H1 (cell line): Measurements from ENCODE around the gene CIDEA. TPM values are rescaled to one million over a fixed set of nuclear protein-coding genes. Genes with fewer than 3 reads are reported as not detected.

Experiments
- CTCF ChIA-PET: fragments of 300-600 bp; sonication (Branson Sonifier 250); formaldehyde crosslinking; loops from one replicate; lab custom pipeline; 2021; ENCODE audit not compliant: partially characterized antibody; lab: Charles Lee
- POLR2A ChIA-PET: fragments of 300-600 bp; sonication (Branson Sonifier 250); formaldehyde crosslinking; loops from one replicate; lab custom pipeline; 2021; ENCODE audit warnings: inconsistent platforms; ENCODE audit not compliant: partially characterized antibody; lab: Charles Lee
- DNase-seq, 2 experiments: peaks; one replicate each; pipeline versions ENCODE4 v3.0.0 to v3.0.0-alpha.2; 2010 to 2022; ENCODE audit warnings: low spot score in 2 of 2, low read depth in 1 of 2, mixed read lengths in 1 of 2
- FAIRE-seq: peaks from 2 replicates; lab custom pipeline; 2011; peaks lifted over from hg19 to GRCh38; lab: Jason Lieb, UNC
- H2AFZ ChIP-seq: 2 replicates; pipeline ENCODE4 v1.8.1; 2012; ENCODE audit warnings: low read length, inconsistent platforms
- H2AK5ac ChIP-seq: 2 replicates; pipeline ENCODE4 v1.6.1; 2013; ENCODE audit warnings: low read depth, low read length
- H2BK120ac ChIP-seq: replicated peaks from 2 replicates; pipeline ENCODE3; 2013; ENCODE audit warnings: low read depth, low read length, inconsistent platforms
- H2BK12ac ChIP-seq: 2 replicates; pipeline ENCODE4 v1.6.1; 2013; ENCODE audit warnings: low read depth, low read length
- H2BK15ac ChIP-seq: 2 replicates; pipeline ENCODE4 v1.6.1; 2013; ENCODE audit warnings: low read length
- H2BK20ac ChIP-seq: 2 replicates; pipeline ENCODE4 v1.6.1; 2013; ENCODE audit warnings: low read length
- H2BK5ac ChIP-seq: 2 replicates; pipeline ENCODE4 v1.6.1; 2013; ENCODE audit warnings: low read depth, low read length
- H3K14ac ChIP-seq: 2 replicates; pipeline ENCODE4 v1.6.1; 2013; ENCODE audit warnings: inconsistent platforms; ENCODE audit not compliant: insufficient read length
- H3K18ac ChIP-seq: 2 replicates; pipeline ENCODE4 v1.6.1; 2013; ENCODE audit warnings: low read length; ENCODE audit errors: extremely low read depth
- H3K23ac ChIP-seq: 2 replicates; pipeline ENCODE4 v1.6.1; 2013; ENCODE audit warnings: inconsistent platforms; ENCODE audit not compliant: insufficient read length
- H3K23me2 ChIP-seq: 2 replicates; pipeline ENCODE4 v1.6.1; 2013; ENCODE audit warnings: low read depth, low read length
- H3K27ac ChIP-seq: 2 replicates; pipeline ENCODE4 v1.6.1; 2011; ENCODE audit warnings: low read depth, low read length, inconsistent platforms
- H3K27me3 ChIP-seq, 4 experiments: replicated peaks in 1 of 4; 1 replicate in 1 of 4; 2 replicates in 3 of 4; pipeline versions ENCODE4 v1.6.1 to v1.8.1; 2011 to 2013; ENCODE audit warnings: low read length in 3 of 4, mild to moderate bottlenecking in 3 of 4, inconsistent platforms in 2 of 4, mixed read lengths in 2 of 4, moderate library complexity in 1 of 4; ENCODE audit not compliant: control insufficient read depth in 3 of 4, insufficient read depth in 3 of 4; ENCODE audit errors: extremely low read depth in 1 of 4
- H3K36me3 ChIP-seq, 4 experiments: 2 replicates each; pipeline versions ENCODE4 v1.6.1 to v1.8.1; 2011 to 2013; ENCODE audit warnings: mild to moderate bottlenecking in 4 of 4, low read length in 3 of 4, moderate library complexity in 2 of 4, control low read depth in 1 of 4, inconsistent platforms in 1 of 4; ENCODE audit not compliant: insufficient read depth in 4 of 4, control insufficient read depth in 2 of 4
- H3K4ac ChIP-seq: replicated peaks from 2 replicates; pipeline ENCODE3; 2013; ENCODE audit warnings: low read length, low read depth, mixed read lengths, inconsistent platforms; ENCODE audit not compliant: insufficient read length
- H3K4me1 ChIP-seq, 4 experiments: replicated peaks in 1 of 4; 1 replicate in 1 of 4; 2 replicates in 3 of 4; pipeline versions ENCODE4 v1.6.1 to v1.8.1; 2011 to 2013; ENCODE audit warnings: low read length in 3 of 4, inconsistent platforms in 2 of 4, mixed read lengths in 1 of 4; ENCODE audit not compliant: insufficient read depth in 4 of 4, control insufficient read depth in 3 of 4
- H3K4me2 ChIP-seq, 2 experiments: 2 replicates each; pipeline versions ENCODE4 v1.6.1 to v1.8.1; 2011 to 2013; ENCODE audit warnings: low read depth in 2 of 2, low read length in 2 of 2, control low read depth in 1 of 2, inconsistent platforms in 1 of 2, mild to moderate bottlenecking in 1 of 2; ENCODE audit not compliant: insufficient read depth in 1 of 2
- H3K4me3 ChIP-seq, 4 experiments: fragments of 200-600, 300-600 bp in 1 of 4; sonication (generic), shearing (Covaris generic), sonication (Bioruptor Twin) in 1 of 4; 2 replicates each; pipeline versions ENCODE4 v1.5.1 to v1.8.1; 2011 to 2016; ENCODE audit warnings: low read length in 4 of 4, low read depth in 3 of 4, control low read depth in 2 of 4, inconsistent platforms in 2 of 4, mild to moderate bottlenecking in 2 of 4, mixed read lengths in 1 of 4, moderate library complexity in 1 of 4; ENCODE audit not compliant: insufficient read depth in 2 of 4; ENCODE audit errors: extremely low read depth in 1 of 4
- H3K56ac ChIP-seq: replicated peaks from 2 replicates; pipeline ENCODE3; 2013; ENCODE audit warnings: low read depth, mild to moderate bottlenecking, mixed read lengths, low read length, inconsistent platforms; ENCODE audit not compliant: insufficient read length
- H3K79me1 ChIP-seq: 2 replicates; pipeline ENCODE4 v1.6.1; 2013; ENCODE audit warnings: low read depth, low read length, control low read depth
- H3K79me2 ChIP-seq, 2 experiments: 2 replicates each; pipeline versions ENCODE4 v1.6.1 to v1.8.1; 2012 to 2013; ENCODE audit warnings: low read length in 2 of 2, mild to moderate bottlenecking in 2 of 2, inconsistent platforms in 1 of 2; ENCODE audit not compliant: insufficient read depth in 2 of 2, control insufficient read depth in 1 of 2
- H3K9ac ChIP-seq, 4 experiments: replicated peaks in 1 of 4; 1 replicate in 1 of 4; 2 replicates in 3 of 4; pipeline versions ENCODE4 v1.6.1 to v1.8.1; 2011 to 2013; ENCODE audit warnings: low read depth in 3 of 4, low read length in 3 of 4, control low read depth in 2 of 4, mild to moderate bottlenecking in 2 of 4, moderate library complexity in 2 of 4, inconsistent platforms in 1 of 4; ENCODE audit errors: extremely low read depth in 1 of 4
- H3K9me3 ChIP-seq, 2 experiments: 2 replicates each; pipeline versions ENCODE4 v1.6.1 to v1.8.1; 2012 to 2013; ENCODE audit warnings: mild to moderate bottlenecking in 2 of 2, moderate library complexity in 2 of 2, control low read depth in 1 of 2, inconsistent platforms in 1 of 2, low read depth in 1 of 2, low read length in 1 of 2, mixed read lengths in 1 of 2; ENCODE audit not compliant: insufficient read depth in 2 of 2
- H4K20me1 ChIP-seq, 2 experiments: replicated peaks in 1 of 2; 2 replicates each; pipeline versions ENCODE3 to v1.8.1; 2011 to 2013; ENCODE audit warnings: inconsistent platforms in 2 of 2, low read length in 2 of 2, mild to moderate bottlenecking in 1 of 2; ENCODE audit not compliant: insufficient read depth in 2 of 2, control insufficient read depth in 1 of 2
- H4K5ac ChIP-seq: 2 replicates; pipeline ENCODE4 v1.6.1; 2013; ENCODE audit warnings: low read length, low read depth, mixed read lengths, inconsistent platforms; ENCODE audit not compliant: insufficient read length
- H4K8ac ChIP-seq: 2 replicates; pipeline ENCODE4 v1.8.0; 2013; ENCODE audit warnings: mild to moderate bottlenecking, moderate library complexity, low read length, inconsistent platforms; ENCODE audit not compliant: insufficient read depth; ENCODE audit errors: extremely low read depth
- H4K91ac ChIP-seq: replicated peaks from 2 replicates; pipeline ENCODE3; 2013; ENCODE audit warnings: low read length, mixed read lengths, inconsistent platforms; ENCODE audit not compliant: insufficient read length
- BACH1 ChIP-seq: IDR thresholded peaks from 2 replicates; pipeline ENCODE4 v1.6.1; 2012; ENCODE audit warnings: low read length, improper control_type of control experiment
- CBX5 ChIP-seq: fragments of 300-800, 300-1000 bp; sonication (generic); IDR thresholded peaks from 2 replicates; pipeline ENCODE4 v1.7.1; 2016; ENCODE audit warnings: antibody characterized with exemption, low read length, low read depth
- EGR1 ChIP-seq: IDR thresholded peaks from 2 replicates; pipeline ENCODE4 v1.6.1; 2011; ENCODE audit warnings: low read depth, low read length, borderline replicate concordance
- MAFK ChIP-seq: IDR thresholded peaks from 2 replicates; pipeline ENCODE4 v1.6.1; 2012; ENCODE audit warnings: low read depth, mild to moderate bottlenecking, improper control_type of control experiment, low read length
- RAD21 ChIP-seq, 2 experiments: IDR thresholded peaks in 1 of 2; conservative IDR thresholded peaks in 1 of 2; 2 replicates each; pipeline ENCODE4 v1.6.1; 2011; ENCODE audit warnings: low read depth in 2 of 2, low read length in 2 of 2, improper control_type of control experiment in 1 of 2, inconsistent platforms in 1 of 2, mild to moderate bottlenecking in 1 of 2, moderate library complexity in 1 of 2
- SIX5 ChIP-seq: IDR thresholded peaks from 2 replicates; pipeline ENCODE4 v1.6.1; 2011; ENCODE audit warnings: mild to moderate bottlenecking, low read depth, low read length
- SP4 ChIP-seq: IDR thresholded peaks from 2 replicates; pipeline ENCODE4 v1.6.1; 2012; ENCODE audit warnings: low read length, inconsistent platforms
- TAF7 ChIP-seq: optimal IDR thresholded peaks from 2 replicates; pipeline ENCODE3; 2011; ENCODE audit warnings: low read depth, mild to moderate bottlenecking, inconsistent platforms, low read length, moderate library complexity, borderline replicate concordance
- WGBS, 2 experiments: shearing (Covaris generic) in 1 of 2; methylation state at CpG; one replicate each; pipeline versions ENCODE4 v1.1.6 to v1.1.7; 2013 to 2015; ENCODE audit warnings: low lambda C conversion rate in 2 of 2, mixed read lengths in 2 of 2, inconsistent platforms in 1 of 2, low coverage in 1 of 2, missing lambda C conversion rate in 1 of 2; ENCODE audit not compliant: insufficient replicate concordance in 2 of 2, insufficient coverage in 1 of 2, insufficient read length in 1 of 2; ENCODE audit errors: extremely low coverage in 1 of 2, missing lambda C conversion rate in 1 of 2; 5-methylcytosine and 5-hydroxymethylcytosine counted together
- polyA plus RNA-seq, 7 experiments: library from polyadenylated mRNA; depleted of rRNA in 3 of 7; stranded (reverse) in 5 of 7; unstranded in 2 of 7; fragments of >200 nt in 5 of 7; fragments of 200-250 nt in 2 of 7; gene quantifications; 1 replicate in 5 of 7; 2 replicates in 1 of 7; 4 replicates in 1 of 7; pipeline versions ENCODE4 v1.2.1 to v1.2.3, GENCODE V29; 2011 to 2013; ENCODE audit warnings: missing spikeins in 2 of 7, mixed read lengths in 2 of 7
- total RNA-seq: library from RNA; stranded (reverse); fragmentation: NEBNext Ultra II Directional; extraction: Animal tissue kit (Norgen Biotek cat#: 25700); gene quantifications from 2 replicates; pipeline ENCODE4 v1.2.1, GENCODE V29; 2021
- TF ChIP-seq, protein P1 (sequence below): IDR thresholded peaks from 2 replicates; pipeline ENCODE4 v1.6.1; 2012; ENCODE audit warnings: low read length, inconsistent platforms
- TF ChIP-seq, protein P2 (sequence below): IDR thresholded peaks from 2 replicates; pipeline ENCODE4 v1.6.1; 2012; ENCODE audit warnings: inconsistent platforms

The CIDEA gene
- total and polyA plus RNA-seq, 2 of the 8 experiments (the other 6 are each of a cell fraction or from before 2014, with no cell fraction given) = not detected

DNA sequence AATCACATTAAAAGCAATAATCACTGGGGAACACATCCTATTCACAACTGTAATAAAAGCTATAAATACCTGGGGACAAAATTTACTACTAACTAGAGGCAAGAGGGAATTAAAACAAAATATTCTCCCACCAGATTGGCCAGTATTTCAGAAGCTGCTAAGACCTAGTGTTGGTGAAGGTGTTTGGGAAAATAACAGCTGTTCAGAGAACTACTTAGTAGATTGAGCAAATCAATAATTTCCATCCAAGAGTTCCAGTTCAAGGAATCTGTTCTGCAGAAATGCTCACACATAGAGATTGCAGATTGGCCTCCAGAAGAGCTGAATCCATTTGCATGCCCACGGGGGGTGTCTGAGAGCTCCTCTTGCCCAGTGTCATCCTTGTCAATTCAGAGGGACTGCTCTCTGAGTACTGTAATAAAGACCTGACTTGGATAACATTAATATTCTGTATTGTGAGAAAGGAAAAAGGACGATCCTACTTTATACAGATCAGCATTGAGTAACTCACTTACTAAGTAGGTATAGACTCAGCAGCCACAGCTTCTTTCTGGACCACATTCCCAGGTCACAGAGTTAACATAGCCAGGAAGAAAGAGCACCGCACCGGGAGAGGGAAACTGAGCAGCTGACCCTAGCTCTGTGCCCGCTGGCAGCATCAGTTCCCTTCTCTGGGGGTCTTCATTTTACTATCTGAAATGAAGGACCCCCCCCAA lies 59.5 kb downstream of the CIDEA start:
- Histone ChIP-seq H3K4me2 (no peak overlapping the region), H3K23me2 (peaks cover under 1% of the 10 kb centered on the region; the same call in 1 of the 2 replicates)
- TF ChIP-seq SIX5 = no peak
- TF ChIP-seq RAD21 (IDR thresholded peaks at IDR 0.05 in 1 of 2, conservative IDR thresholded peaks at IDR 0.05 in 1 of 2; ENCODE audit: low read depth in 2 of 2, low read length in 2 of 2) = no peak
- TF ChIP-seq, protein P1, sequence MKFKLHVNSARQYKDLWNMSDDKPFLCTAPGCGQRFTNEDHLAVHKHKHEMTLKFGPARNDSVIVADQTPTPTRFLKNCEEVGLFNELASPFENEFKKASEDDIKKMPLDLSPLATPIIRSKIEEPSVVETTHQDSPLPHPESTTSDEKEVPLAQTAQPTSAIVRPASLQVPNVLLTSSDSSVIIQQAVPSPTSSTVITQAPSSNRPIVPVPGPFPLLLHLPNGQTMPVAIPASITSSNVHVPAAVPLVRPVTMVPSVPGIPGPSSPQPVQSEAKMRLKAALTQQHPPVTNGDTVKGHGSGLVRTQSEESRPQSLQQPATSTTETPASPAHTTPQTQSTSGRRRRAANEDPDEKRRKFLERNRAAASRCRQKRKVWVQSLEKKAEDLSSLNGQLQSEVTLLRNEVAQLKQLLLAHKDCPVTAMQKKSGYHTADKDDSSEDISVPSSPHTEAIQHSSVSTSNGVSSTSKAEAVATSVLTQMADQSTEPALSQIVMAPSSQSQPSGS = no peak
- TF ChIP-seq BACH1 = no peak
- TF ChIP-seq TAF7 = no peak
- TF ChIP-seq CBX5 = no peak
- TF ChIP-seq, protein P2, sequence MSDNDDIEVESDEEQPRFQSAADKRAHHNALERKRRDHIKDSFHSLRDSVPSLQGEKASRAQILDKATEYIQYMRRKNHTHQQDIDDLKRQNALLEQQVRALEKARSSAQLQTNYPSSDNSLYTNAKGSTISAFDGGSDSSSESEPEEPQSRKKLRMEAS = no peak
- no peak for TF ChIP-seq SP4
- no peak for TF ChIP-seq EGR1
- TF ChIP-seq MAFK = no peak

More for the DNA sequence above, 59.5 kb downstream of the CIDEA start:
- H3K27ac ChIP-seq = no peak overlapping the region
- FAIRE-seq (no peak), DNase-seq (no peak)
- H4K5ac ChIP-seq = no peak overlapping the region
- no peak overlapping the region for H2BK20ac ChIP-seq
- H3K14ac ChIP-seq = no peak overlapping the region
- peaks cover 0 to 3% (median 1%) of the 10 kb centered on the region in 4 experiments; a peak in 3 of 7 replicates for H3K4me1 ChIP-seq
- no peak overlapping the region for H2BK5ac ChIP-seq
- H3K79me2 ChIP-seq = peaks cover 0 to 6% of the 10 kb centered on the region in 2 experiments; a peak in 3 of 4 replicates
- no peak overlapping the region for H2BK120ac ChIP-seq
- no peak overlapping the region for H3K4ac ChIP-seq
- no peak overlapping the region for H4K8ac ChIP-seq
- H3K27me3 ChIP-seq = peaks cover 0 to 1% (median 0%) of the 10 kb centered on the region in 4 experiments; a peak in 2 of 7 replicates
- no peaks in the 10 kb centered on the region for H3K9me3 ChIP-seq
- no peak overlapping the region for H2AFZ ChIP-seq
- ChIA-PET CTCF (interaction anchor here (0.6 to 11.7 kb wide), 10 partner anchors 9 to 594 kb away, joined by 3 to 96 read pairs (median 4); no protein-coding TSS in a partner anchor), POLR2A (interaction anchor here (0.9 to 1.3 kb wide), 3 partner anchors 15 to 21 kb away, joined by 3 to 5 read pairs (median 4); no protein-coding TSS in a partner anchor)
- no peak overlapping the region for H3K23ac ChIP-seq
- peaks cover 0 to 2% of the 10 kb centered on the region in 2 experiments for H4K20me1 ChIP-seq
- H3K36me3 ChIP-seq = peaks cover 0 to 42% (median 6%) of the 10 kb centered on the region in 4 experiments; a peak in 4 of 8 replicates
- no peak overlapping the region for H3K9ac ChIP-seq
- 83% methylated on average over 5 of the region's 5 CpGs; no CpG with 5 or more reads in 1 of the 2 experiments for WGBS, 2 experiments
- no peak overlapping the region for H2AK5ac ChIP-seq
- H3K18ac ChIP-seq = no peak overlapping the region
- H3K79me1 ChIP-seq = peaks cover 2% of the 10 kb centered on the region; the same call in 1 of the 2 replicates
- H3K56ac ChIP-seq = no peak overlapping the region
- no peak overlapping the region for H4K91ac ChIP-seq
- no peak overlapping the region for H3K4me3 ChIP-seq
- H2BK12ac ChIP-seq = no peak overlapping the region
- no peak overlapping the region for H2BK15ac ChIP-seq
